ENCODE data around the gene VPS4A. TPM values are rescaled to one million over a fixed set of nuclear protein-coding genes. Genes with fewer than 3 reads are reported as not detected.
A peak's percentile ranks its signal among the peaks of the same experiment; 100 is the strongest.

Gene VPS4A
- total RNA-seq, 2 experiments from 2014 or later, result 32.1 to 33.0 TPM

DNA sequence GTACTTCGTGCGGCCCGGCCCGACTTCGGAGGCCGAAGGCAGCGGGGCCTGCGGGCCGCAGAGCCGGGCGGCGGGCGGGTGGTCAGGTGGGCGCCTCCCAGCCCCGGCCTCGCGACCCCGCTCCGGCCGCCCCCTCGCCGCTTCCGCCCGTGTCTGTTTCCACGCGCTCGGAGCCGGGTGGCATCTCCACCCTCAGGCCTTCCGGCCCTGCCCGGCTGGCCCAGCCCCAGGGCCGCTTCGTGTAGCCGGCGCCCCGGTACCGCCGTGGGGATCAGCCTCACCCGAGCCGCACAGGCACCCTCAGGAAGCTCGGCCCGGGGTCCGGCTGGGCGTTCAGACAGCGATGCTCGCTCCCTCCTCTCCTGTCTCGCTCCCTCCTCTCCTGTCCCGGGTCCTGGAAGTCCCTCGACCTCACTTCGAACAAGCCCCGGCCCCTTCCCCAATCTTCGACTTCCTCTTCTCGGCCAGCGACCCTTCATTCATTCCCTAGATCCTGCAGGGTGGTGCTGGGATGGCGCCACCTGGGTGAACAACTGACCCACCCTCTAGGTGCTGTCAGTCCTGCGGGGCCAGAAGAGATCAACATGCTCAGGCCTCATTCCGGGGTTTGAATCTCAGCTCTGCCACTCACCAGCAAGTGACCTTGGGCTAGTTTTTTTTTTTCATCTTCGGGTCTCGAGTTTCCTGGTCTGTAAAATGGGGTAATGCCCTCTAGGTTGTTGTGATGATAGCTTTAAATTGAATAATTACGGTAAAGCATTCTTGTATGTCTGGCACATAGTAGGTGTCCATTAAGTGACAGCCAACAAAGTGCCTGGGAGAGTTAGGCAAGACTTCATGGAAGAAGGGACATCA is 610 bp downstream of the VPS4A start:
- H3K36me3 Mint-ChIP-seq, result peaks cover 17% of the 10 kb centered on the region
- intact Hi-C loops (cut with micrococcal nuclease), result loop anchor here (1.0 to 2.0 kb wide), 3 partner anchors 19 to 125 kb away; partner anchors contain the start of genes COG8, NIP7, PDF and SNTB2
- H3K9me3 Mint-ChIP-seq, result no peaks in the 10 kb centered on the region
- ChIA-PET CTCF (interaction anchor here (0.6 to 1.4 kb wide), 6 partner anchors 12 to 161 kb away, joined by 3 to 7 read pairs (median 3); partner anchors contain the start of genes COG8 and NIP7), POLR2A (interaction anchor here (0.8 to 1.9 kb wide), 3 partner anchors 17 to 179 kb away, joined by 3 to 9 read pairs (median 6); partner anchors contain the start of genes CHTF8, PDF and UTP4)
- peaks cover 25% of the 10 kb centered on the region for H3K4me1 Mint-ChIP-seq (ENCODE audit: low read depth)
- peak overlapping the region; percentile 74 for H3K27ac Mint-ChIP-seq
- peak overlapping the region; percentile 88 for H3K4me3 Mint-ChIP-seq
- no peaks in the 10 kb centered on the region for H3K27me3 Mint-ChIP-seq
- peak; percentile 52 for DNase-seq

- H3K36me3 Mint-ChIP-seq, result peaks cover 19% of the 10 kb centered on the region
- no peak for DNase-seq
- POLR2A ChIA-PET, result interaction anchor here (1.9 kb wide), 1 partner anchor 17 kb away, joined by 9 read pairs; the partner anchor contains the start of gene PDF
- no peaks in the 10 kb centered on the region for H3K9me3 Mint-ChIP-seq
- no peaks in the 10 kb centered on the region for H3K27me3 Mint-ChIP-seq
- H3K4me3 Mint-ChIP-seq, result peak overlapping the region; percentile 29
- intact Hi-C loops (cut with micrococcal nuclease), result no loop called here
- H3K27ac Mint-ChIP-seq, result peak overlapping the region; percentile 42
- peaks cover 25% of the 10 kb centered on the region for H3K4me1 Mint-ChIP-seq (ENCODE audit: low read depth)
- CTCF ChIA-PET, result interaction anchor here (0.6 to 1.4 kb wide), 3 partner anchors 10 to 14 kb away, joined by 3 read pairs; no protein-coding TSS in a partner anchor
These were observed 2.3 kb downstream of the VPS4A start for GRCh38 chr16:69313469-69313868.

DNA sequence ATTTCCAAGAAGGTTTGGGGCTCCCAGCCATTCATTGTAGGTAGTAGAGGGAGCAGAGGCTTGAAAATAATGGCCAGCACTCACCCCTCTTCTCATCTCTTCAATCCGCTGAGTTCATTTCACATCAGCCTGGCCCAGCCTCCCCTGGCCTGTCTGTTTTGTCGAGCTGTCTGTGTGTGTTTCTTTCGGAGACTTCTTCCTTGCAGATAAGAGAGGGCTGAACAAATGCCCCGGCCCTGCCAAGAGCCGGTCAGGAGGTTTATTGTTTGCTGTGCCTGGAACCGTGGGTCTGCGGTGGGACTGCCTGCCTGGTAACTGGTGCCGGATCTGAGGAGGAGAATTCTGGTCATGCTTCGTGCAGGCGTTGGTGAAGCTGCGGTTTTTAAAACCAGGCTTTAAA is 3.4 kb downstream of the VPS4A start:
- Mint-ChIP-seq H3K27me3 (no peaks in the 10 kb centered on the region), H3K27ac (no peak overlapping the region), H3K4me3 (no peak overlapping the region), H3K36me3 (peaks cover 26% of the 10 kb centered on the region), H3K4me1 (ENCODE audit: low read depth) (peaks cover 25% of the 10 kb centered on the region), H3K9me3 (no peaks in the 10 kb centered on the region)
- CTCF ChIA-PET, result no interaction called here
- intact Hi-C loops (cut with micrococcal nuclease), result no loop called here
- DNase-seq, result no peak
- POLR2A ChIA-PET, result interaction anchor here (1.4 kb wide), 1 partner anchor 15 kb away, joined by 3 read pairs; no protein-coding TSS in a partner anchor

GRCh38 chr16:69315486-69316311 is 4.5 kb downstream of the VPS4A start:
- CTCF ChIA-PET, result no interaction called here
- peaks cover 31% of the 10 kb centered on the region for H3K36me3 Mint-ChIP-seq
- no peaks in the 10 kb centered on the region for H3K27me3 Mint-ChIP-seq
- intact Hi-C loops (cut with micrococcal nuclease), result no loop called here
- H3K4me3 Mint-ChIP-seq, result no peak overlapping the region
- H3K4me1 Mint-ChIP-seq (ENCODE audit: low read depth), result peaks cover 20% of the 10 kb centered on the region
- no peaks in the 10 kb centered on the region for H3K9me3 Mint-ChIP-seq
- POLR2A ChIA-PET, result interaction anchor here (1.4 kb wide), 1 partner anchor 14 kb away, joined by 3 read pairs; no protein-coding TSS in a partner anchor
- DNase-seq, result no peak
- H3K27ac Mint-ChIP-seq, result no peak overlapping the region

DNA sequence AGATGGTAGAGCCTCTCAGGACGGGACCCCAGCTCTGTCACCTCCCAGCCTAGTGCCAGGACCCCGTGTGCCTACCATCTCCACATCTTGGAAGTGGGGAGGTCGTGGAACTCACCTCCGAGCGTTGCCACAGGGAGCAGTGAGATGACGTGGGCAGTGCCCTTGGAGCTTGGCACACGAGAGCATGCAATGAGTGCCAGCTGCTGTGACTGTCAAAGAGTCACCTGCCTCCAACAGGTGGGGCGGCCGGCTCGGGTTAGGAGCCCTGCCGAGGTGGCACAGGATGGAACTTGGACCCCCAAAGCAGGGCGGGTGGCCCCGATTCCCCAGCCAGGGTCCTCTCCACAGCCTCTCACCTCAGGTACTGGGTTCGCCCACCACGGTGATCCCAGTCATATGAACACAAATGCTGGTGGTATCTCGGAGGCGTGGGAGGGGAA is 5.5 kb downstream of the VPS4A start:
- intact Hi-C loops (cut with micrococcal nuclease), result no loop called here
- CTCF ChIA-PET, result no interaction called here
- H3K36me3 Mint-ChIP-seq, result peaks cover 39% of the 10 kb centered on the region

GRCh38 chr16:69318177-69318910 is 7.2 kb downstream of the VPS4A start:
- H3K9me3 Mint-ChIP-seq, result no peaks in the 10 kb centered on the region
- H3K27me3 Mint-ChIP-seq, result no peaks in the 10 kb centered on the region
- intact Hi-C loops (cut with micrococcal nuclease), result no loop called here
- ChIA-PET POLR2A (interaction anchor here (1.2 kb wide), 1 partner anchor 152 kb away, joined by 3 read pairs; no protein-coding TSS in a partner anchor), CTCF (no interaction called here)
- peaks cover 42% of the 10 kb centered on the region for H3K36me3 Mint-ChIP-seq
- no peak for DNase-seq
- H3K4me1 Mint-ChIP-seq (ENCODE audit: low read depth), result peaks cover 15% of the 10 kb centered on the region
- no peak overlapping the region for H3K27ac Mint-ChIP-seq
- no peak overlapping the region for H3K4me3 Mint-ChIP-seq

More for the DNA sequence above, 5.5 kb downstream of the VPS4A start:
- Mint-ChIP-seq H3K4me1 (ENCODE audit: low read depth) (peaks cover 19% of the 10 kb centered on the region), H3K27me3 (no peaks in the 10 kb centered on the region), H3K27ac (no peak overlapping the region), H3K9me3 (no peaks in the 10 kb centered on the region), H3K4me3 (no peak overlapping the region)
- DNase-seq, result no peak
- POLR2A ChIA-PET, result no interaction called here

DNA sequence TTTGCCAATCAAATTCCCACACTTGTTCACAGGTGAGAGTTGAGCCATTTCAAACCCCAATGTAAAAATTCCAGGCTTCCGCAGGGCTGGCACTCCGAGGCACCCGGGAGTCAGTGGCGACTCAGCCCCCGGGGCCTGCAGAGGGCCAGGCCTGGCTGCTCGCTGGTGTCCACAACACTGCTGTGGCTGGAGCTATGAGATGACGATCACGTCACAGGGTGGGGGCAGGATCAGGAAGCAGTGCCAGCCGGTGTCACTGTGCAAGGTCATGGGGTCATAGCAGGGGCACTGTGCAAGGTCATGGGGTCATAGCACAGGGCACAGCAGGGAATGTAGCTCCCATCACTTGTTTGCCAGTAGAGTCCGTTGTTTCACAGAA is 7.8 kb downstream of the VPS4A start:
- no peaks in the 10 kb centered on the region for H3K27me3 Mint-ChIP-seq
- peaks cover 10% of the 10 kb centered on the region for H3K4me1 Mint-ChIP-seq (ENCODE audit: low read depth)
- H3K36me3 Mint-ChIP-seq, result peaks cover 42% of the 10 kb centered on the region
- ChIA-PET CTCF (no interaction called here), POLR2A (interaction anchor here (1.2 kb wide), 1 partner anchor 152 kb away, joined by 3 read pairs; no protein-coding TSS in a partner anchor)
- DNase-seq, result no peak
- intact Hi-C loops (cut with micrococcal nuclease), result no loop called here
- H3K4me3 Mint-ChIP-seq, result no peak overlapping the region
- H3K9me3 Mint-ChIP-seq, result no peaks in the 10 kb centered on the region
- H3K27ac Mint-ChIP-seq, result no peak overlapping the region

DNA sequence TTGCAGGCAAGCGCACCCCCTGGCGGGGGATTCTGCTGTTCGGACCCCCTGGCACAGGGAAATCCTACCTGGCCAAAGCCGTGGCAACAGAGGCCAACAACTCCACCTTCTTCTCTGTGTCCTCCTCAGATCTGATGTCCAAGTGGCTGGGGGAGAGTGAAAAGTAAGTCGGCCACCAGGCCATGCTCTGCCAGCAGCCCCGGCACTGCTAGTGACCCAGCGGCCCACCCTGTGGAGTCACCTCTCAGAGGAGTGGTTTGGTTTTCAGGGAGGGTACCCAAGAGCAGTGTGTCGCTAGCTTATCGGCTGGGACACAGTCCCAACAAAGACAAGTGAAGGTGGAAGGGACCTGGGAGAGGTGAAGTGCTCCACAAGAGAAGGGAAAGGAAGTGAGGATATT is 8.2 kb downstream of the VPS4A start:
- ChIA-PET CTCF (no interaction called here), POLR2A (no interaction called here)
- Mint-ChIP-seq H3K36me3 (peaks cover 41% of the 10 kb centered on the region), H3K4me1 (ENCODE audit: low read depth) (peaks cover 6% of the 10 kb centered on the region), H3K27ac (no peak overlapping the region), H3K9me3 (no peaks in the 10 kb centered on the region), H3K4me3 (no peak overlapping the region), H3K27me3 (no peaks in the 10 kb centered on the region)
- no peak for DNase-seq
- intact Hi-C loops (cut with micrococcal nuclease), result no loop called here

DNA sequence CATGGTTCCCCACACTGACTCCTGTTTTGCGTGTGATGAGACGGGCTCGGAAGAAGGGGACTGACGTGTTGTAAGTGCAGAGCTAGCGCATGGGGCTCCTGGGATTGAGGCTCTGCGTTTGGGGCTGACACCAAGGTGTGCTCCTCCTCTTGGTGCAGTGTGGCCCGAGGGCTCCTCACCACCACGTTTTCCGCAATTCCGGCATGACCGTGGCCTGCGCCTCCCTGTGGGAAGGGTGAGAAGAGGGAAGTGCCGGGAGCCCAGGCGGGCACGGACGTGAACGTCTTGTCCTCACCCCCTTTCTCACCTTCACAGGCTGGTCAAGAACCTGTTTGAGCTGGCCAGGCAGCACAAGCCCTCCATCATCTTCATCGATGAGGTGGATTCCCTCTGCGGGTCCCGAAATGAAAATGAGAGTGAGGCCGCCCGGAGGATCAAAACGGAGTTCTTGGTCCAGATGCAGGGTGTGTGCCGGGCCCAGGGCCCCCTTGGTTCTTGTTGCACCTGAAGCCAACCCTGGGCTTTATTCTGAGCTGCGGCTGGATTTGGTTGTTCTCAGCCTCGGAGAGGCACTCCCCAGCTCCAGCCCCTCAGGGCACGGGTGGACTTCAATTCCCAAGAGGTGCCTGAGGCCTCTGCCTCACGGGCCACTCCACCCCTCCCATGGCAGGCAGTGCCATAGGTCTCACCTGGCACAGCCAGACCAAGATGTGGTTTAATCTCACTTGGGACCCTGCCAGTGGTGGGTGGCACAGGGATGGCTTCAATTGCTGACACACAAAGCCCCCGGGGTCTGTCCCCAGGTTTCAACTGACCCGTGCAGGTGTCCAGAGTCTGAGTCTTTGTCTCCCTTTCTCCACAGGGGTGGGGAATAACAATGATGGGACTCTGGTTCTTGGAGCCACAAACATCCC is 8.9 kb downstream of the VPS4A start:
- no peak for DNase-seq
- no peak overlapping the region for H3K4me3 Mint-ChIP-seq
- H3K27ac Mint-ChIP-seq, result no peak overlapping the region
- ChIA-PET CTCF (no interaction called here), POLR2A (no interaction called here)
- intact Hi-C loops (cut with micrococcal nuclease), result loop anchor here (10.0 kb wide), 1 partner anchor 1045 kb away; no protein-coding TSS in a partner anchor
- peaks cover 38% of the 10 kb centered on the region for H3K36me3 Mint-ChIP-seq
- H3K4me1 Mint-ChIP-seq (ENCODE audit: low read depth), result peaks cover 12% of the 10 kb centered on the region
- no peaks in the 10 kb centered on the region for H3K9me3 Mint-ChIP-seq
- no peaks in the 10 kb centered on the region for H3K27me3 Mint-ChIP-seq

- H3K27ac Mint-ChIP-seq, result no peak overlapping the region
- peaks cover 15% of the 10 kb centered on the region for H3K4me1 Mint-ChIP-seq (ENCODE audit: low read depth)
- ChIA-PET CTCF (no interaction called here), POLR2A (no interaction called here)
- H3K4me3 Mint-ChIP-seq, result no peak overlapping the region
- peaks cover 38% of the 10 kb centered on the region for H3K36me3 Mint-ChIP-seq
- DNase-seq, result no peak
- no peaks in the 10 kb centered on the region for H3K9me3 Mint-ChIP-seq
- intact Hi-C loops (cut with micrococcal nuclease), result loop anchor here (10.0 kb wide), 1 partner anchor 1046 kb away; no protein-coding TSS in a partner anchor
- H3K27me3 Mint-ChIP-seq, result no peaks in the 10 kb centered on the region
These were observed 9.6 kb downstream of the VPS4A start for GRCh38 chr16:69320740-69321073.

- no peaks in the 10 kb centered on the region for H3K9me3 Mint-ChIP-seq
- POLR2A ChIA-PET, result no interaction called here
- CTCF ChIA-PET, result no interaction called here
- intact Hi-C loops (cut with micrococcal nuclease), result loop anchor here (10.0 kb wide), 1 partner anchor 1046 kb away; no protein-coding TSS in a partner anchor
- H3K36me3 Mint-ChIP-seq, result peaks cover 38% of the 10 kb centered on the region
- peaks cover 19% of the 10 kb centered on the region for H3K4me1 Mint-ChIP-seq (ENCODE audit: low read depth)
- no peak overlapping the region for H3K27ac Mint-ChIP-seq
- H3K27me3 Mint-ChIP-seq, result no peaks in the 10 kb centered on the region
- DNase-seq, result no peak
- H3K4me3 Mint-ChIP-seq, result no peak overlapping the region
These were observed 9.9 kb downstream of the VPS4A start for GRCh38 chr16:69321080-69321479.
